ENCODE results near the gene REM1. TPM values are rescaled to one million over a fixed set of nuclear protein-coding genes. Genes with fewer than 3 reads are reported as not detected.
A peak's percentile ranks its signal among the peaks of the same experiment; 100 is the strongest.
"Not testable (repeated sequence)": the region's sequence is repeated elsewhere in the genome, so short reads cannot be mapped to it uniquely, and the experiment has no call there.

The REM1 gene
- total RNA-seq, 2 experiments from 2014 or later: not detected

- ChIA-PET POLR2A (no interaction called here), CTCF (no interaction called here)
- H3K4me1 Mint-ChIP-seq (ENCODE audit: low read depth): no peaks in the 10 kb centered on the region
- ATAC-seq: no peak
- H3K27me3 Mint-ChIP-seq (ENCODE audit: low read depth): peaks cover 18% of the 10 kb centered on the region
- H3K27ac Mint-ChIP-seq: no peak overlapping the region
- no peaks in the 10 kb centered on the region for H3K9me3 Mint-ChIP-seq (ENCODE audit: insufficient read depth)
- H3K4me3 Mint-ChIP-seq: no peak overlapping the region
- no peaks in the 10 kb centered on the region for H3K36me3 Mint-ChIP-seq (ENCODE audit: low read depth)
- DNase-seq: no peak
Measured at GRCh38 chr20:31494131-31494530, 19.0 kb downstream of the REM1 start.

- CTCF ChIA-PET: no interaction called here
Measured at GRCh38 chr20:31496761-31497295, 21.7 kb downstream of the REM1 start.

GRCh38 chr20:31497838-31498540, 22.9 kb downstream of the REM1 start:
- H3K4me1 Mint-ChIP-seq (ENCODE audit: low read depth): peaks cover 2% of the 10 kb centered on the region
- H3K27me3 Mint-ChIP-seq (ENCODE audit: low read depth): peaks cover 18% of the 10 kb centered on the region
- H3K9me3 Mint-ChIP-seq (ENCODE audit: insufficient read depth): no peaks in the 10 kb centered on the region
- DNase-seq: no peak
- no peak overlapping the region for H3K4me3 Mint-ChIP-seq
- POLR2A ChIA-PET: no interaction called here
- H3K27ac Mint-ChIP-seq: no peak overlapping the region
- ATAC-seq: no peak
- CTCF ChIA-PET: no interaction called here
- H3K36me3 Mint-ChIP-seq (ENCODE audit: low read depth): no peaks in the 10 kb centered on the region

More at GRCh38 chr20:31496761-31497295, 21.7 kb downstream of the REM1 start:
- POLR2A ChIA-PET: no interaction called here
- Mint-ChIP-seq H3K4me1 (ENCODE audit: low read depth) (no peaks in the 10 kb centered on the region), H3K4me3 (no peak overlapping the region), H3K9me3 (ENCODE audit: insufficient read depth) (no peaks in the 10 kb centered on the region), H3K36me3 (ENCODE audit: low read depth) (no peaks in the 10 kb centered on the region), H3K27ac (no peak overlapping the region), H3K27me3 (ENCODE audit: low read depth) (peaks cover 18% of the 10 kb centered on the region)
- ATAC-seq (no peak), DNase-seq (no peak)

GRCh38 chr20:31500527-31500926, 25.4 kb downstream of the REM1 start:
- Mint-ChIP-seq H3K4me3 (no peak overlapping the region), H3K4me1 (ENCODE audit: low read depth) (peaks cover 6% of the 10 kb centered on the region), H3K36me3 (ENCODE audit: low read depth) (no peaks in the 10 kb centered on the region), H3K9me3 (ENCODE audit: insufficient read depth) (no peaks in the 10 kb centered on the region), H3K27ac (no peak overlapping the region), H3K27me3 (ENCODE audit: low read depth) (peaks cover 8% of the 10 kb centered on the region)
- DNase-seq (no peak), ATAC-seq (no peak)
- POLR2A ChIA-PET: no interaction called here
- CTCF ChIA-PET: interaction anchor here (5.1 kb wide), 1 partner anchor 42 kb away, joined by 87 read pairs; no protein-coding TSS in a partner anchor

- POLR2A ChIA-PET; H3K4me1 Mint-ChIP-seq (ENCODE audit: low read depth); H3K27me3 Mint-ChIP-seq (ENCODE audit: low read depth); H3K4me3 Mint-ChIP-seq; H3K36me3 Mint-ChIP-seq (ENCODE audit: low read depth); H3K27ac Mint-ChIP-seq; H3K9me3 Mint-ChIP-seq (ENCODE audit: insufficient read depth): not testable (repeated sequence)
- ATAC-seq (peak; percentile 97), DNase-seq (peak; percentile 82)
- CTCF ChIA-PET: interaction anchor here (0.6 to 5.1 kb wide), 31 partner anchors 9 to 243 kb away, joined by 3 to 87 read pairs (median 4); partner anchors contain the start of gene DEFB124
Measured at GRCh38 chr20:31502884-31503673, 28.0 kb downstream of the REM1 start.

- ATAC-seq: no peak
- H3K9me3 Mint-ChIP-seq (ENCODE audit: insufficient read depth): no peaks in the 10 kb centered on the region
- POLR2A ChIA-PET: no interaction called here
- no peak for DNase-seq
- CTCF ChIA-PET: no interaction called here
- no peak overlapping the region for H3K27ac Mint-ChIP-seq
- no peak overlapping the region for H3K4me3 Mint-ChIP-seq
- peaks cover 6% of the 10 kb centered on the region for H3K4me1 Mint-ChIP-seq (ENCODE audit: low read depth)
- H3K27me3 Mint-ChIP-seq (ENCODE audit: low read depth): peaks cover 8% of the 10 kb centered on the region
- H3K36me3 Mint-ChIP-seq (ENCODE audit: low read depth): no peaks in the 10 kb centered on the region
Measured at GRCh38 chr20:31505903-31506302, 30.8 kb downstream of the REM1 start.

GRCh38 chr20:31508517-31509244, 33.6 kb downstream of the REM1 start:
- ChIA-PET POLR2A (no interaction called here), CTCF (no interaction called here)
- H3K9me3 Mint-ChIP-seq (ENCODE audit: insufficient read depth): no peaks in the 10 kb centered on the region

GRCh38 chr20:31514154-31515071, 39.3 kb downstream of the REM1 start, which contains the start of gene HM13:
Gene HM13 (plus strand): TSS chr20:31514442. CDS start chr20:31514552, 110 bp downstream.
- POLR2A ChIA-PET: no interaction called here
- peak; percentile 81 for ATAC-seq
- peak within 1 kb of the TSS; percentile 14 for H3K27ac Mint-ChIP-seq

More at GRCh38 chr20:31508517-31509244, 33.6 kb downstream of the REM1 start:
- Mint-ChIP-seq H3K27ac (no peak overlapping the region), H3K4me3 (no peak overlapping the region), H3K36me3 (ENCODE audit: low read depth) (no peaks in the 10 kb centered on the region), H3K27me3 (ENCODE audit: low read depth) (peaks cover 8% of the 10 kb centered on the region), H3K4me1 (ENCODE audit: low read depth) (peaks cover 2% of the 10 kb centered on the region)
- no peak for DNase-seq
- ATAC-seq: no peak

GRCh38 chr20:31515072-31515774, 40.1 kb downstream of the REM1 start:
- POLR2A ChIA-PET: no interaction called here
- Mint-ChIP-seq H3K27ac (no peak overlapping the region), H3K4me3 (no peak overlapping the region), H3K4me1 (ENCODE audit: low read depth) (peaks cover 11% of the 10 kb centered on the region), H3K9me3 (ENCODE audit: insufficient read depth) (no peaks in the 10 kb centered on the region), H3K36me3 (ENCODE audit: low read depth) (peaks cover 5% of the 10 kb centered on the region), H3K27me3 (ENCODE audit: low read depth) (no peaks in the 10 kb centered on the region)
- ATAC-seq: no peak
- CTCF ChIA-PET: interaction anchor here (1.3 to 2.5 kb wide), 5 partner anchors 12 to 208 kb away, joined by 3 to 12 read pairs (median 6); no protein-coding TSS in a partner anchor
- peak; percentile 25 for DNase-seq

More at GRCh38 chr20:31514154-31515071, 39.3 kb downstream of the REM1 start, which contains the start of gene HM13:
- CTCF ChIA-PET: interaction anchor here (0.7 to 2.9 kb wide), 5 partner anchors 8 to 98 kb away, joined by 4 to 21 read pairs (median 5); no protein-coding TSS in a partner anchor
- peaks cover 3% of the 10 kb centered on the region for H3K36me3 Mint-ChIP-seq (ENCODE audit: low read depth)
- H3K27me3 Mint-ChIP-seq (ENCODE audit: low read depth): no peaks in the 10 kb centered on the region
- H3K9me3 Mint-ChIP-seq (ENCODE audit: insufficient read depth): no peaks in the 10 kb centered on the region
- peaks cover 9% of the 10 kb centered on the region for H3K4me1 Mint-ChIP-seq (ENCODE audit: low read depth)
- peak; percentile 91 for DNase-seq
- H3K4me3 Mint-ChIP-seq: no peak within 1 kb of the TSS

- no peaks in the 10 kb centered on the region for H3K27me3 Mint-ChIP-seq (ENCODE audit: low read depth)
- peaks cover 15% of the 10 kb centered on the region for H3K4me1 Mint-ChIP-seq (ENCODE audit: low read depth)
- ATAC-seq: peak; percentile 3
- peak; percentile 40 for DNase-seq
- H3K36me3 Mint-ChIP-seq (ENCODE audit: low read depth): peaks cover 8% of the 10 kb centered on the region
- no peaks in the 10 kb centered on the region for H3K9me3 Mint-ChIP-seq (ENCODE audit: insufficient read depth)
- H3K27ac Mint-ChIP-seq: no peak overlapping the region
- ChIA-PET CTCF (interaction anchor here (1.3 to 2.5 kb wide), 4 partner anchors 13 to 208 kb away, joined by 3 to 12 read pairs (median 8); no protein-coding TSS in a partner anchor), POLR2A (interaction anchor here (0.6 kb wide), 1 partner anchor 145 kb away, joined by 4 read pairs; no protein-coding TSS in a partner anchor)
- no peak overlapping the region for H3K4me3 Mint-ChIP-seq
Measured at GRCh38 chr20:31515775-31516107, 40.7 kb downstream of the REM1 start.

All from activated CD8-positive, alpha-beta T cell treated with anti-CD3 and anti-CD28 coated beads, Interleukin-2, amount 10 ng/mL, durations not matched to agents 7 days and 5 days (primary cell).